CD4-positive, alpha-beta T cell treated with Interleukin-21 for 1 hour (primary cell): Measurements from ENCODE around the gene TRAIP.
"Not testable (repeated sequence)": the region's sequence is repeated elsewhere in the genome, so short reads cannot be mapped to it uniquely, and the experiment has no call there.

Source experiments
- DNase-seq: peaks from one replicate; pipeline ENCODE4 v3.0.0-alpha.2; 2020

The TRAIP gene, protein sequence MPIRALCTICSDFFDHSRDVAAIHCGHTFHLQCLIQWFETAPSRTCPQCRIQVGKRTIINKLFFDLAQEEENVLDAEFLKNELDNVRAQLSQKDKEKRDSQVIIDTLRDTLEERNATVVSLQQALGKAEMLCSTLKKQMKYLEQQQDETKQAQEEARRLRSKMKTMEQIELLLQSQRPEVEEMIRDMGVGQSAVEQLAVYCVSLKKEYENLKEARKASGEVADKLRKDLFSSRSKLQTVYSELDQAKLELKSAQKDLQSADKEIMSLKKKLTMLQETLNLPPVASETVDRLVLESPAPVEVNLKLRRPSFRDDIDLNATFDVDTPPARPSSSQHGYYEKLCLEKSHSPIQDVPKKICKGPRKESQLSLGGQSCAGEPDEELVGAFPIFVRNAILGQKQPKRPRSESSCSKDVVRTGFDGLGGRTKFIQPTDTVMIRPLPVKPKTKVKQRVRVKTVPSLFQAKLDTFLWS

DNA sequence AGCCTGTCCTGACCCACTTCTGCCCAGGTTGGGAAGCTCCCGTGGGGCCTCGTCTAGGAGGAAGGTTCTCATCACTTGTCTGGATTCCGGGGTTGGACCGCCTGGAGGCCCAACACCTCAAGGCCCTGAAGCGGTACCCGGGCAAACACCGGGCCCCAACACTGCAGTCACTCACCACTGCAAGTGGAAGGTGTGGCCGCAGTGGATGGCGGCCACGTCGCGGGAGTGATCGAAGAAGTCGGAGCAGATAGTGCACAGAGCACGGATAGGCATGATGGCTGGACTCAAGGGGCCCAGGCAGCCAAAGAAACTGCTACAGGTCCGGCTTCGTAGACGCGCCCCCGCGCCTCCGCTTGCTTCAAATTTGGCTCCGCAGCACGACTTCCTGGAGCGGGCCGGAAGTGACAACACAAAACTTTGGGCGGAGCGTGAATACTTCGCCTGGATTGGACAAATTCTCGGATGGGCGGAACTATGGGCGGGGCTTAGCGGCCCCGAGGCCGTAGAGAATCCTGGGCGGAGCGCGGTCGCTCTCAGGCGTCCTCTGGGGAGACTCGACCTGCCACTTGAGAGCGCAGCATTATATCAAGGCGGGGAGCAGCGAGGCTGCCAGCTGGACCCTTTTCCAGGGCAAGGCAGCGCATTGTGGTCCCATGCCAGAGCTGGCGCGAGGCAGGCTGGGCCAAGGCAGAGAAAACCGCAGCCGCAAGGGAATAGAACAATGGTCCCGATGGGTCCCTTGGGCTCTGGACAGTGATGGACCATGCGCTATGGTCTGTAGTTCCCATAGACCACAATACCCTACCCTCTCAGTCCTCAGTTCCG is at the start of gene TRAIP:
TRAIP (minus strand) TSS at position 384 of the 825 bp plus-strand sequence; CDS start at position 273, 111 bp downstream.
- peak; percentile 96 for DNase-seq

DNA sequence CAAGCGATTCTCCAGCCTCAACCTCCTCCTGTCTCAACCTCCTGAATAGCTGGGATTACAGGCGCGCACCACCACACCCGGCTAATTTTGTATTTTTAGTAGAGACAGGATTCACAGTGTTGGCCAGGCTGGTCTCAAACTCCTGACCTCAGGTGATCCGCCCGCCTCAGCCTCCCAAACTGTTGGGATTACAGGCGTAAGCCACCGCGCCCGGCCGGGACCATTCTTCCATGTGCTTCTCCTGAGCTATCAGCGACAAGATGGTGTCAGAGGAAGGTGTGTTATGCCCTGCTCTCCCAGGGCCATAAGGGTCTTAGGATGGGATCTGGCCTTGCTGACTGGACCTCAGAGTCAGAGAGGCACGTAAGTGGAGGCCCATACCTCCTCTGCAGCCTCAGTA is 48.1 kb upstream of the TRAIP start:
- DNase-seq: not testable (repeated sequence)

DNA sequence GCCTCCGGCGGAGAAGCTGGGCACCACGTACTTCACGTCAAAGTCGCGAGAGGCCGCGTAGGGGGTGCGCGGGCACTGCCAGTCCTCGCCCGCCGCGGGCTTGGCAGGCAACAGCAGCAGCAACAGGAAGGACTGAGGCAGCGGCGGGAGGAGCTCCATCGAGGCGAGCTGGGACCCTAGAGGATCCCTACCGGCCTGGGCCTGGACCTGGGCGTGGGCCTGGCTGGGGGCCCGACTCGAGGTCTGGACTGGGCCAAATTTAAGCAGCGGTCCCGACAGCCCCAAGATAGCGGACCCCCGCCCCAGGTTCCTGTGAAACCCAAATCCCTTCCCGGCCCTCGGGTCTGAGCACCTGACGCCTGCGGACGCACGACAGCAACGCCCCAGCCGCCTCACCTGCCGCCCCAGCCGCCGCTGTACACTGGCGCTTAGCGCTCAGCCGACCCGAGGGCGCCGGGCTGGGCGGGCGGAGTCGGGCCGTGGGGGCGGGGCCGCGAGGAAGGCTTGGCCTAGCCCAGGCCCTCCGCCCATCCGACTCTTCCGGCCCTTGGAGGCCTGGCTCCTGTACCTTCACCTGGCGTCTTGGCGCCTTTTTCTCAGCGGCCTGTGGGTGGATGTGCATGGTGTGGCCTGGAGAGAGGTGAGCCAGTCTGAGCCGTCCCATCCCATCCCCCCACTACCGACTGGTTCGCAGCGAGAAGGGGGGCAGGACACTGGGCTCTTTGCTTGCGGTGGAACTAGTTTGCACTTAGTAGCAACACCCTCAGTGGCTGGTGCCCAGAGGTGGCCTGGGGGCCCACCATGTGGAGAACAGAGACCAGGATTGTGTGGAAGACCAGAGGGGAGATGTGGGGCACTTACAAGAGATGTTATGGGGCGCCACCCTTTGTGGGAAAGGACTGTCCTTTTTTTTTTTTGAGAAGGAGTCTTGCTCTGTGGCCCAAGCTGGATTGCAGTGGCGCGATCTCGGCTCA is 47.4 kb upstream of the TRAIP start, which contains the start of gene MST1R:
MST1R (minus strand) TSS at position 423 of the 974 bp plus-strand sequence; CDS start at position 159, 264 bp downstream.
- DNase-seq: peak; percentile 85

DNA sequence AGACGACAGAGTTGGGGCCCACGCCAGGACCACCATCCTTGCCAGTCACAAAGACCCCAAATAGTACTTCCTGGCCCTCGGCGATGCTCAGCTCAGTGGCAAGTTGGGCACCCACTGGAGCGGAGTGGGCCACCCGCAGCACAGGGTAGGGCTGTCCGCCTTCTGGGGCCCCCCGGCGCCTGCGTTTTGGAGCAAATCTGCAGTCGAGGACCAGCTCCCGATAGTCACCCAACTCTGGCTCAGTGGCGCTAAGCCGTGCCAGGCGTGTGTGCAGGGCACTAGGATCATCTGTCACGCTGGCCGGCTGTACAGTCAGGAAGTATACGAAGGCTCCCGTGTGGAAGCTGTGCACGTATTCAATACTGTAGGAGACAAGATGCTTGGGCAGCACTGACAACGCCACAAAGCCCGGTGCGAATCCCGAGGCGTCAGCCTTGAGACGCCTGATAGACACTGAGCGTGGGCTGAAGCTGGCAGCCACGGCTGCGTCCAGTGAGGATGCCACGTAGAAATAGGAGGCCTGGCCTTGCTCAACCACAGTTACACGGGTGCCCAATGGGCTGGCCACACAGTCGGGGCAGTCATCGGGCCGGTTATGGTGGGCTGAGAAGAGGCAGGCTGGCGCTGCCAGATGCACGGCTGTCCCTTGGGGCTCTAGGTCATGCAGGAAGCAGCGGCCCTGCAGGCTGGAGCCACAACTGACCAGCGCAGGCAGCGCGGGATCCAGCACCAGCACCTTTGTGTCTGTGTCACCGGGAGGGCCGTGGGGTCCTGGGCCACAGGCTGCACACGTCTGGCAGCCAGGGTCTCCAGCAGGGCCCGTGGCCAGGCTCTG is 46.4 kb upstream of the TRAIP start:
- DNase-seq: no peak

DNA sequence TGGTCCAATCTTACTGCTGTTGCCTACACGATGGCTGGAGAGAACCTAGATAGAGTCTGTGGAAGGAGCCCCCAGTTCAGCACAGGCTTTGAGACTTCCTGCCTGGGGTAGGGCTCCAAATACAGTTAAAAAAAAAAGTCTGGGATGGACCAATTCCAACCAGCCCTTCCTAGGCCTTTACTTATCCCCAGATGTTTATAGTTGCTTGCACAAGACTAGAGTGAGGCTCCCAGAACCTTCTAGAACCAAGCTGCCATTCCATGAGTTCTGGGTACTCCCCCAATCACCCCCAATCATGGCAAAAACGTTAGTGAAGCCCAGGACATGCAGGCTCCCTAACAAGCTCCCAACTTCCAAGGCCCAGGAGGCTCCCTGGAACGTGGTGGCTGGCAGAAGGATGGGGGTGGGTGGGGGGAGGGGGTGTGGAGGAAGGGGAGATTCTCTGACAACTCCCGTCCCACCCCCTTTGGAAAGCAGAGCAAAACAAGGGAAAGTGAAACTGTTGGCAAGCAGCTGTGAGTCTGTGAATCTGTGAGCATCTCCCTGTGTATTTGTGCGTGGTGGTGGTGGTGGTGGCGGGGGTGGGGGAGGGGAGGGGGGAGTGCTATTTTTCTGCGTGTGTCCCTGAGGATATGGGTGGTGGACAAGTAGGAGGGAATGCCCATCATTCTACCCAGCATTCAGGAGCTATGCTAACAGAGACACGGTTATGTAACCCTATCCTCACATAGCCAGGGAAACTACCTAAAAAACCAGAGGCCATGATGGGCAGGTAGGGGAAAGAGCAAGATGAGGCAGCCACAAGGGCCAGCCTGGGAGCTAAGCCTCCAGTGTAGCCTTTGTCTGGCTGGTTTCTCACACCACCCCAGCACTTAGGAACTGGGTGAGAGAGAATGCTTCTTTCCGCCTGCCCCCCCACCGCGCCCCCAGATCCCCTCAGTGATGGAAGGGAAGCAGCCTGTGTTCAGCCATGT is 45.3 kb upstream of the TRAIP start:
- DNase-seq: no peak

DNA sequence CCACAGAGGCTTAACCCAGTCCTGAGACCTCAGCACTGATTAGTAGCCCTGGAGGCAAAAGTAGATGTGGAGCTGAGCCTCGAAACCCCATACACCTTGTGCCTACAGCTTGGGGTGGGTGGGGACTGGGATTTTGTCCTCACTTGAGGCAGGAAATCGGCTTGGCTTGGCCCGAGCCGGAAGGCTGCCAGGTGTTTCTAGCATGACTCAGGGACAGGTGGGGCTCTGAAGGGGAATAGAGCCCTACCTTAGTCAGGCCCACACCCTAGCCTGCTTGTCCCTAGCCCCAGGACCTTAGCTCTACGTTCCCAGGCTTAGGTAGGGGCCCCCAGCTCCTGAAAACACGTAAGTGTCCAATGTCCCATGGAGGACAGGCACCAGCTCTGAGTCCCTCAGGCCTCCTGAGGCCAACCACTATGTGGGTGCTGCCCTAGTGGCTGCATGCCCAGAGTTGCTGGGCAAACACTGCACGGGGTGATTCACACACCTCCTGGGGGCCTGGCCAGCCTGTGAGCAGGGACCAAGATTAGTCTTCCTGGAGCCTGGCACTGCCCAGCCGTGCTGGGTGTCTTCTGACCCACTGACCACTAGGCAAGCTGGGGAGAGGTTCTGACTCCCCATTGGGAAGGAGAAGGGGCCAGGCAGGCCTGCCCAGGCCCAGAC is 44.3 kb upstream of the TRAIP start:
- DNase-seq: no peak

DNA sequence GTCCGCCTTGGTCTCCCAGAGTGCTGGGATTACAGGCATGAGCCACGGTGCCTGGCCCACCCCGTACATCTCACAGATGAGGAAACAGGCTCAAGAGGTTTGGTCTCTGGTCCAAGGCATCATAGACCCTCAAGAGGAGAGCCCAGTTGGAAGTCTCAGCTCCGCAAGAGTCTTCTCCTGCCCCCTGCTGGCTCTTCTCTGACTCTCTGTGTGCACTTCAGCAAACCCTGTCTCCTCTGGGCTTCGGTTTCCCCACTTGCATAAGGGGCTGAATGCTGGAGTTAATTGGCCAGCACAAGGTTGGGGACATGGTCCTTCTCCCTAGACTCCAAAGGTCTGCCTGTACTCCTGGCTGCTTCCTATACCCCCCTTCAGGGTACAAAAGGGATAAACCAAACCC is 43.5 kb upstream of the TRAIP start:
- DNase-seq: no peak

DNA sequence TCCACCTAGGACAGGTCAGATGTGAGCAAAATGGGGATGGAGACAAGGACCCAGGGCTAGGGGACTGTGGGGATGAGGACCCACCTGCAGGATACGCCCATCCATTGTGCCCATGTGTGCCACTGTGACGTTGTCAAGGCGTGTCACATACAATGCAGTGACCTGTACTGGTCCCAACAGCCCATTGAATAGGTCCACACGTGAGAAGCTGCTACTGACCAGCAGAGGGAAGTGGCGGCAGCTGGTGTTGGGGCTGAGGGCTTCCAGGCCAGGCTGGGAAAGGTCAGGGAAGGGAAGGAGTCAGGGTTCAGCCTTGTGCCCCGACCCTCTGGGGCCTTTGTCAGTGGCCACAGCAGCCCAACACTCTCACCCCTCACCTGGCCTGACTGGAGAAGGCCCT is 42.6 kb upstream of the TRAIP start:
- DNase-seq: no peak

DNA sequence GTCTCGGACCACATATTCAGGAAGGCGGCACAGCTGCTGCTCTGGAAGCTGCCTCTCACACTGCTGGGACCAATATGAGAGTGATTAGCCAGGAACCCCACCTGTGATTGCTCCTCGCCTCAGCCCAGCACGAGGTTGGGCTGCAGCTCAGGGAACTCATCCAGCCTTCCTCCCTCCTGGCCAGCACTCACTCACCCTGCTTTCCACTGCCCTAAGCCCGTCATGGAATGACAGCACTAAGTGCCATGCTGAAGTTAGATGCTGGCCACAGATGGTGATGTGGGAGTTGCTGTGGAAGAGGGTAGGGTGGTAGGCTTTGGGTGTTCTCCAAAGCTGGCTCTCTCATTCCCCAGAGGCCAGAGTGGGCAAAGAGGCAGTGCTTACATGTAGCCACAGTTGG is 40.0 kb upstream of the TRAIP start:
- no peak for DNase-seq

DNA sequence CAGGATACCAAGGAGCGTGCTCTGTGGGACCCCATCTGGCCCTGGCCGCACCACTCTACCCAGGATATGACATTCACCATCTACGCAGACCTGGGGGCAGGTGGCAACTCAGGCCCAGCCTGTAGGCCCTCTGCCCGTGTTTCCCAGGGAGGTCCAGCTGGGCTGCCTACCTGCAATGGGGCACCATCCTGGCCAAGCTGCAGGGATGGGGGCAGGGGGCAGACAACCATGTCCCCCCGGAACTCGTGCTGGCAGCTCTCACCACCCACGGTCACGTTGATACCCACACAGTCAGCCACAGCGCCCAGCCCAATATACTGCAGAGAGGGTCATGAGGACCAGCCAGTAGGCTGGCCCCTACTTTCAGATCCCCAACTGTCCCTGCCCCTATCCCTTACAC is 39.4 kb upstream of the TRAIP start:
- DNase-seq: no peak

DNA sequence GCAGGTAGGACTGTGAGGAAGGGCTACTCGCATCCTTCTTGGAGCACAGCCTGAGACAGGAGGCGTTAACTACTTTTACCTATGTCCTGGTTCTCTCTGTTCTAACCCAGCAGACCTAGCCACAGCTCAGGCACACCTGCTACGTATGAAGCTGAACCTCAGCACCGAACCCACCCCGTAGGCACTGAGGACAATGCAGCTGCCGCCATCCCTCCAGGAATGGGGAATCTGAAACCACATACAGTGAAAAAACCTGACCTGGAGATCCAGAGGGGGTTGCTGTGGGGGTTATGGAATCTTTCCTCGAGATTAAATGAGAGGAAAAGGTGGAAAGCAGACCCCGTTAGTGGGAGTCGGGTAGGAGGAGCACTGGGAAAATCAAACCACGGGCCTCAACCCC is 32.9 kb upstream of the TRAIP start:
- DNase-seq: no peak

DNA sequence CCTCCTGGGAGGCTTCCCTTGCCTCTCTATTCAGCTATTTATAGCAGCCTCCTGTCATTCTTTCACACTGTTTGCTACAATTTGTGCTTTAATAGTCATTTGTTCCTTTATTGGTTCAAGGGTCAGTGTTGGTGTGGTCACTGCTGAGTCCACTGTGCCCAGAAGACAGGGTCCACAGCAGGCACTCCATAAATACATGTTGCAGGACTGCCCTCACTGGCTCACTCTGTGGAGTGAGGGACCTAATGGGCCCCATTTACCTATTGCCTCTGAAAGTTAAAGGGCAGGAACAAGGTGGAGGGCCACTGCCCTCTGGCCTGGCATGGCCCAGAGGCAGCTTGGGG is 30.5 kb upstream of the TRAIP start:
- DNase-seq: no peak

DNA sequence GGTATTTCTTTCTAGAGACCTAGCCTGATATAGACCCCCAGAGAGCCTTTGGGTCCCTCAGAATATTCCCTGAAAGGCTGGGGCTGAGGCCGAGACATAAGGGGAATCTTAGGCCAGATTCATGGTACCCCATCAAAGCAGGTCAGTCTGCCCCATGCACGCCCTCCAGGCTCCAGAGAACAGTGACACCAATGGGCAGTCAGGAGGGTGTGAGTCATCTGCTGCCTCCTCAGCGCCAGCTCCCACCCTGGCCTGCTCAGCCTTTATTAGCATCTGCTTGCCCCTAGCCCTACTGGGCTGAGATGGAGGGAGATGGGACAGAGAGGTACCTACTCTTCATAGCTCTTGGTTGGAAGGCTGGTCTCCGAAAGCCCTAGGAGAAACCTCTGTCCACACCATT is 27.6 kb upstream of the TRAIP start:
- no peak for DNase-seq

DNA sequence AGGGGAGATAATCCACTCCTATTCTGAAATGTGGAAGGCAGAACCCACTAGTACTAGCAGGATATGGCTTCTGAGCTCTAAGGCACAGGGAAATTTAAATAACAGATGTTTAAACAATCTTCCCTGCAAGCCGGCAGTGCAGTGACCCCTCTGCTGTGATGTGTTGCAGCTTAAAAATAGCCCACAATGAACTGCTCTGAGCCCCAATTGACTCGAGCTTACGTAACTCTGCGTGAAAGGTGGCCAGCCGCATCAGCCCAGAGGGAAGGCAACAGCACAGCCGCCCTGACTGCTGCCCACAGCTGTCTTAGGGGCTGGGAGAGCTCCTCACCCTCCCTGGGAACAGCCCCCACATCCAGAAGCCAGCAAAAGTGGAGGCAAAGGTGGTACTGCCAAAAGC is 25.8 kb upstream of the TRAIP start:
- DNase-seq: no peak

DNA sequence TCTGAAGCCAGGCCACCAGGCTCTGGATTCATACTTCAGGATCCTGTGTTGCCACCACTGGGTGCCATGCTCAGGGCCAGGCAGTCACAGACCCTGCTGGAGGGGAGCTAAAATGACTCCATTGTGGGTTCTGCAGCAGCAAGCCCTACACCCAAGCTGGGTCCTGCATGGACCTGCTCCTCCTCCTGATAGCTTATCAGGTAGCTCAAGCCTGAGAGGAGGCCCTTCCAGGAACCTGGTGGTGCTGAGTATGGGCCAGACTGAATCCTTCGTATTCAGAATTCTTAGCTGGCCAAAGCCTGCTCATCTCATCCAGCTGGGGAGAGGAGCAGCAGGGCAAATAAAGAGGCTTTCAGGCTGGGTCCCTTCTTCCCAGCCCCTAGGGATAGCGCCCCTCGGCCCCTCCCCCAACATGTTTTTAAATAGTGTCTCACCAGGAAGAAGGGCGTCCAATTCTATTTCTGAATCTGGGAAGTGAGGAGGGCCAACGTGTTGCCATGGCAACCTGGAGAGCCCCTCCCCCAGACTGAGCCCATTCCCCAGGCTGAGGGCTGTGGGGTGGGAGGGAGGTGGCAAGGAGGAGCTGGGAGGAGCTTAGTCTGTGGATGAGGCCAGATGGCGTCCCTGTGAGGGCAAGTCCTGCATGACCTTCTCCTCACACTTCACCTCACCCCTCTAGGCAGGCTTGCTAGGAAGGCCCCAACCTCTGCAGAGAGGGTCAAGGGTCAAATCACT is 24.4 kb upstream of the TRAIP start:
- no peak for DNase-seq

DNA sequence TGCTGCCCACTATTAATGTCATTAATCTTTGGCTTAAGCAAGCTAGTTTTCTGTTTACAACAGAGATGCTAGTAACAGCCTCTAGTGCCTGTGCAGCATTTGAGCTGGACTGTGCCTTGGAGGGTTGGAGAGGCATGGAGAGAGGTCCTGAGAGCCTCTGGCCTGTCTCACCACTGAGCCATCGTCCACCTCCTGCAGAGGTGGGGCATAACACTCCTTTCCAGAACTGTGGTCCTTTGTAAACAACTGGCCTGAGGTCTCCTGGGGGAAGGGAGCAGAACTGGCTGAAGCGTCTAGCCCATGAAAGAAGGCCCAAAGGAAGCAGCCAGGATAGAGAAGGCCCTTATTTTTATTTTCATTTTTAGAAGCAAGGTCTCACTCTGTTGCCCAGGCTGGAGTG is 23.4 kb upstream of the TRAIP start:
- DNase-seq: no peak

DNA sequence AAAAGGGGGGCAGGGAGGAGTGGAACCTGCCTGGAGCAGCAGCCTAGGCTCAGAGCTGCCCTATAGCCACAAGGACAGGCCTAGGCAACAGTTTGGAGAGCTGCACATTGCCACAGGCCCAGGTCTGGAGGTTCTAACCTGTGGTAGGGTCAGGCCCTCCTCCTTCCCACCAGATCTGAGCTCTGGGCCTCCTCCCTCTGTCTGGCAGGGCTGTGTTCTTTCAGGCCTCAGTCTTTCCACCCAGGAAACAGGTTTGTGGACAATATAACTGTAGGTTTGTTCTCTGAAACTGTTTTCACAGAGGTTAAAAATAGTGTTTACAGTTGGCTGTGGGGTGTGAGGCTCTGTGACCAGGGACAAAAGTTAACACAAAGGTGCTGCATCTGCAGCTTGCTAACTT is 22.3 kb upstream of the TRAIP start:
- DNase-seq: no peak

DNA sequence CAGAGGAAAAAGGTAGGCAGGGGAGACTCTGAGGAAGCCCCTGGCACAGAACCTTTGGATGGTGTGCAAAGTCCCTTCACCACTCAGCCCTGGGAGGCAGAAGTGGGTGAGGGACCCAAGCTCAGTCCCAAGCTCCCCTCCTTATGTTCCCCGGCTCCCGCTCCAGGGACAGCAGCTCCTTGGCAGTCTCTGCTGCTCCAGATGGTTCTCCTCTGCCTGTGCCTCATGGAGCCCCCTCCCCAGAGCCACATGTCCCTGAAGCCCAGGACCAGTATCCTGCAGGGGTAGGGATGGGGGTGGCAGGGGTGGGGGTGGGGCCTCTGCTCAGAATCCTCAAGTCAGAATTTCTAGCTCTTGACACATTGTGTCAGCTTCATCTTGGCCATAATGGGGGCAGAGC is 21.4 kb upstream of the TRAIP start:
- no peak for DNase-seq

DNA sequence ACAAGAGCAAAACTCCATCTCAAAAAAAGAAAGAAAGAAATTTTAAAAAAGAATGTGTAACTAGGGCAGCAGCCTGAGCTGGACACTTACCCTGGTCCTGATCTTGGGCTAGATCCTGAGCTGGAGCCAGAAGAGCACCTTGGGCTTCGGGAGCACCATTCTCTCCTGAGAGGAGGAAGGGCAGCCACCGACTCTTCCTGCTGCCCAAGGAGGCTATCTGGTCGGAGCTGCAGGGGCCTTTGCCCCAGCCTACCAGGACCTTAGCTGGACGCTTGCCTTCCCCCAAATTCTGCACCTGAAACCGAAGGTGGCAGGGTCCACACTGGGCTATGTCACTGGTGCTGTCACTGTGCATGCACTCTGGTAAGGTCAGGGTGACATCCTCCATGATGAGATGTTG is 20.2 kb upstream of the TRAIP start:
- DNase-seq: no peak
